Activated CD4-positive, alpha-beta T cell treated with anti-CD3 and anti-CD28 coated beads, Interleukin-2, amount 50 U/mL, for 48 hours (primary cell): ENCODE measurements around the gene AFF2.

Experiments used
- DNase-seq, 2 experiments: peaks; one replicate each; pipeline ENCODE4 v3.0.0-alpha.2; 2020

AFF2 gene

DNA sequence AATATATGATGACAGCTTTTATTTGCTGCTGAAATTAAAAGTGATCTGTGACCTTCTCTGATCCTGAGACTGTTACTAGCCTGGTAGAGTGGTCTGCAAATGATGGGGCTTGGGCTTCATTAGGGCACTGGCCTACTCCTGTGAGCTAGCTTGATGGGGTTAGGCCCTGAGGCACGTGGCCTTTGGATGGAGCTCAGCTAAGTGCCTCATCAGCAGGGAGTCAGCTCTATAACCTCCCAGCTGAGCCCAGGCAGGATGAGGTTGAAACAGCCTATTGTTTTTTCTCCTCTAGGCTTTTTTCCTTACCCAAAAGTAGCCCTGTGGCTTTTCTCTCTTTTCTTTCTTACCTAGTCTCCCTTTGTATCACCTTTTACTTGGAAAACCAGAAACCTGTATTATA, 92.2 kb downstream of the AFF2 start:
- DNase-seq = no peak

- no peak for DNase-seq
Observed at GRCh38 chrX:148593146-148593545, 92.7 kb downstream of the AFF2 start.

GRCh38 chrX:148593987-148594386, 93.6 kb downstream of the AFF2 start:
- no peak for DNase-seq

- no peak for DNase-seq
Observed at GRCh38 chrX:148599404-148599803, 99.0 kb downstream of the AFF2 start.

- no peak for DNase-seq
Observed at GRCh38 chrX:148600131-148600530, 99.7 kb downstream of the AFF2 start.

- no peak for DNase-seq
Observed at GRCh38 chrX:148600581-148600980, 100.2 kb downstream of the AFF2 start.

DNA sequence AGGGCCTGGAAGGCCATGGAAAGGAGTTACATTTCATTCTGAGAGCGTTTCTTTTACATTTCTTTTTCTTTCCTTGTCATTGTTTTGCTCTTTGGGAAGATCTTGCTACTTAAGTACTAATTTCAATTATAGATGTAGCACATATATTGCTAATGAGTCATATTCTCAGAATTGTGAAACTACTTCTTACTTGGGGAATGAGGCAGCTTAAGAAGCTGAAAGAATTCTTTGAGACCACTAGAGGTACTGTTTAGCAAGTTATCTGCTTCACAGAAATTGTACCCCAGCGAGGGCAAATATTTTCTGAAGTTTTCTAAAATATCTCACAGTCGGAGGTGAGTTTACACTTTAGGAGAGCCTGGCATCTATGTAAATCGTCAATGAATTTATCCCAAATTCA, 100.6 kb downstream of the AFF2 start:
- no peak for DNase-seq

DNA sequence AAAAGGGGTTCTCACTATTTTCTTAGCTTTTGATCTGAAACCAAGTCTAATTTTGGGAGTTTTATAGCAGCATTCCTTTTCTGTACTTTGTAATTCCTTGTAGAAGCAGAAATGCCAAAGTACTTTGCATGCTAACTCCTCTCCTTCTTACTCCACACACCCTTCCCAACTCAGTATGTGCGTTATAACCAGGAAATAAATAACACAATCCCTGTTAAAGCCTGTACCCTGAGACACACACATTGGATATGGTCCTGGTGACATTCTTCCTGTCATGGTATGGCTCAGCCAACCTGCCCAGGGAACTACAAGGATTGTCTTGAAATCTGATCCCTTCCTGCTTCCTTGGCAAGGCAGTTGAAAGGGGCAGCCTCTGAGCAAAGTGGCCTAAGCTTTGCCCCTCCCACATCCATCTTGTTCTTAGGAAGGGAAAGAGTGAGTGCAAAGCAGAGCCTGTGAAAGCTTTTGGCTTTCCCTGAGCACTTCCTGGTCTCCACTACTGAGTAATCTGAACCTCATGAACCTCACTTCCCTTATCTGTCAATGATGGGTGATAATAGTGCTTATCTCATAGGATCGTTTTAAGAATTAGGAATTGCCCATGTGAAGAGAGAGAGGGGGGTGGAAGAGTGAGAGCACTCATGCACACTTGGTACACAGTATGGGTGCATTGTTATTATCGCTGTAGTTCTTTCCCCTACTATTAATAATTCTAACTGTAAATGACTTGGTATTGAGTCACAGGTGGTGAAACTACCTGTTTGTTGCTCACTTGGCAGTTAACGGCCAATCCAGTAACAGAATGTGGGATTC, 109.3 kb downstream of the AFF2 start:
- DNase-seq = peak; percentile 0 to 15

DNA sequence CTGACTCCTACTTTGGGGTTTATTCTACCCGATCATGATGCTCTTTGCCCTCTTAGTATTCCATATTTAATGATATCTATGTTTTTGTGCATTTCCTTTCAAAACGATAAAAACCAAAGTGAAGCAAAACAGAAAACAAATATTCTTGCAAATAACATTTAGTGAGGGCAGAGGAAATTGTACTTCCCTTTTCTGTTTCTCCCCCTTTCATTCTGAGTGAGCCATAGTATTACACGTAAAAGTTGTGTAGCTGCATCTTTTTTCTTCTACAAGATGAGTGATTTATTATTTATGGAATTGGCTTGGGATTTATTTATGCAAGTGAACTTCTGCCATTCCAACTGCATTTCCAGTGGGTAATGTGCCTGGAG, 109.9 kb downstream of the AFF2 start:
- DNase-seq = no peak

GRCh38 chrX:148611993-148612392, 111.6 kb downstream of the AFF2 start:
- DNase-seq = no peak

- no peak for DNase-seq
Observed at GRCh38 chrX:148612431-148612830, 112.0 kb downstream of the AFF2 start.

DNA sequence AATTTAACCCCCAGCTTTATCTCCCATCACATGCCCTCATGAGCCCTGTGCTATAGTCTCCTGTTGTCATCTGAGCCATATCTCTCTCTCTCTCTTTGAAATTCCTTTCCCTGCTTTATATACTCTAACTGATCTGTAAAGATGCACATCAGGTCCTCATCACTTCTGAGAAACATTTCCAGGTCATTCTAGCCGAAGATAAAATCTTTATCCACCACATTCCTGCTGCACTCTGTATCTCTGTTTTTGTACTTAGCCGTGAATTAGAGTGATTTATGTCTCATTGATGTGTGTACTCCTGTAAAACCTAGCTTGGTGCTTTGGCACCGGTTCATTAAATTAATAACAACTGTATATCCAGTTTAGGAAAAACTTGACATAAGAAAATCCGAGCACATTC, 113.2 kb downstream of the AFF2 start:
- DNase-seq = no peak

- no peak for DNase-seq
Observed at GRCh38 chrX:148615491-148615890, 115.1 kb downstream of the AFF2 start.

DNA sequence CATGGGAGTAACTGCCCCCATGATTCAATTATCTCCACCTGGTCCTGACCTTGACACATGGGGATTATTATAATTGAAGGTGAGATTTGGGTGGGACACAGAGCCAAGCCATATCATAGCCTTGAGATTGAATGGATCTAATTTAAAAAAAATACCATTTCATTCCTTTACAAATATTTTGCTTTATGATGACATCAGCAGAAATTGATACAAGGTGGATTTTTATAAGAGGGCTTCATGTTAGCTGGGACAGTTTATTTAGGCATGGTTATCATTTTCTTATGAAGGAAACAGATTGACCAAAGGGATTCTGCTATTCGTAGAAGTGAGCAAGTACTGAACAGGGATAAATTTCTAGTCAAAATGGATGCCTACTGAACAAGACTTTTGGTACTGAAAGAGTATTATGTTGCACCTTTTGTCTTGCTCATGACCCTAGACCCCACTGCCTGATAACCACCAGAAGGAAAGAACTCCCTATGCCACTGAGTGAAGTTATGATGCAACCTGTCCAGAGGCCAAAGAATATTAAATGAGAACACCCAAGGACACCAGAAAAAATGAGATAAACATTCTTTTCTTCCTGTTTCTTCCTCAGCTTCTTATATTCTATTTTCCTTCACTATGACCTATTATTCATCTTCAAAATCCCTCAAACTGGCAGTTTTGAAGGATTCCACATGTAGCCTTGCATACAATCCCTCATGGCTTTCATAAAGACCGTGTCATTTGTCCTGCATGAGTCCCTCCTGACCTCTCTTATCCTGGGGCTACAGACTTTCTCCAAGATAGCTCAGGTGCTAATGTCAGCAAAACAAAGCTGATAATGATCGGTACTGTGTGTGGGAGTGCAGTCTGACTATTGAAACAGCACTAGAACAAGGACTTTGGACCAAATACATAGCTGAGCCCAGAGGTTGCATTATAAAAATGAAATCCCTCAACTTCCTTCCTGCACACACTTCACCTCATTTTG, 118.3 kb downstream of the AFF2 start:
- no peak for DNase-seq

DNA sequence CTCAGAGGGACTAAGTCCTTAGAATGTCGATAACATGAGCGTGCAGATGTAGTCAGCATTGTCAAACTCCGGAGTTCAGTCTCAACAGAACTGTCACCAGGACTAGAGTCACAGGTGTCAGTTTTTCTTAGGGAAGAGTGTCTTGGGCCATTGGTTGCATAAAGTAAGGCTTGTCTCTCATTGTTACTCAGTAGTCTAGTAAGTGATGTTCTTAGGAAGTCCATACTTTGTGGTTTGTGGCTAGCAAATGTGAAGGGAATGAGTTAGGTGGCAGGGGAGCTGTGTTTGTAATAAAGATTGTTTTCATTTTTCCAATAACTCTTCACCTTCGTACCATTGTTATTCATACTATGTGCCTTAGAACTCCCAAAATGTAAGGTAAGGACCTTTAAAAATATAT, 119.6 kb downstream of the AFF2 start:
- no peak for DNase-seq

- DNase-seq = no peak
Observed at GRCh38 chrX:148624951-148625474, 124.6 kb downstream of the AFF2 start.

DNA sequence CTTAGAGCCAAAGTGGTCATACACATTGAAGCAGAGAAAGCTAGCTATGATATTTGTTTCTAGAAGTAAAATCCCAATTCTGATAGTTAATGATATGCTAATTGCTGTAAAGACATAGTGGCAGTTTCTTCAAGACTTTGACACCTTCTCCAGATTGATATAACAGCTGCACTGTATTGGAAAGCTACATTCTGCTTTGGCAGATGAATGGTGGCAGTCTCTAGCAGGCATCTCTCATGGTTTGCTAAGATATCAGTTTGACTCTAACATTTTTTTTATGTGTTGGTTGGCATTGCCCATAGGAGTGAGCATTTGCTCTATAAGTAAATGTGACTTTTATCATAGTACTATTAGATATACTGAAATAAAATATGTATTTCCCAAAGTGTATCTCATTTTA, 128.2 kb downstream of the AFF2 start:
- no peak for DNase-seq

GRCh38 chrX:148629434-148629833, 129.0 kb downstream of the AFF2 start:
- DNase-seq = no peak

- DNase-seq = no peak
Observed at GRCh38 chrX:148632444-148632843, 132.0 kb downstream of the AFF2 start.

DNA sequence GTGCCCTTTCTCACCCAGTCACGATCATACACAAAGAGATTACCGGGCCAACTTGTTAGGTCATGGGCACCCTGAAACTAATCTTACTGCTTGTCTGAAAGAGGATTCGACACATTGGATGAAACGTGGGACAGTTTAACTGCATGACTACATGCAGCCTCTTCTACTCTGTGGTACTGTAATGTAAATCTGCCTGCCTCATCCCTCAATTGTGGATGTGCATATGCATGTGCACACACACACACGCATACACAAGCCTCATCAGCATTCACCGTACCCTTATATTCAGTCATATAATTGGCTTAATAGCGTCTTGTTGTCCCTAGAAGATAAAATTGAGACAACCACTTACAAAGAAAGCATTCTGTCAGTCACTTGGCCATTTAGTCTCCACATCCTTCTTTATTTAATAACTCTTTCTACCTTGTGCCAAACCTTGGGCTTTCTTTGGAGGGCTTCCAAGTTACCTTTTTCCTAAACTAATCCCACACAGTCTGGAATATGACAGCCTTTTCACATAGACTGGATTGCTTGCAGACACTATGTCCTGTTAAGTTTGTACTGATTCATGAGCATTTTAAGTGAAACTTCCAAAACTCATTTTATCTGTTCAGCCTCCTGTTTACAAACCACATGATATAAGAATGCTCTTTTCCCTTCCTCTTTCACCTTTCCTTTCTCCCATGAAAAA, 132.9 kb downstream of the AFF2 start:
- DNase-seq = no peak

DNA sequence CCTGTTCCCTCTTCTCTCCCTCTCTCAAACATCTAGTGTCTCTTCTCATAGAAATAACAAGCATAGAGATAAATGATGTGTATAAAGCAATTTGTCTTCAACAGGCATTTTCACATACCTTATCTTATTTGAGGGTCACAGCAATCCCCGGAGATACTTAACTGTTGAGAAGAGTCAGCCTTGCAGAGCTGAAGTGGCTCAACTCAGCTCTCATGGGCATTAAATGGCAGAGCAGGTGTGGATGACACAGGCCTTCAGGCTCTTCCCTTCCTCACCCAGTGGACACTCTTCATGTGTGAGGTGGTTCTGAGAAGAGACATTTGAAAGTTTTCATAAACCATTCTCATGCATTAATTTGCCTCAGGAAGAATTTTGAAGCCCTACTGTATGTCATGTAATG, 134.2 kb downstream of the AFF2 start:
- DNase-seq = no peak

GRCh38 chrX:148643460-148643859, 143.0 kb downstream of the AFF2 start:
- no peak for DNase-seq

DNA sequence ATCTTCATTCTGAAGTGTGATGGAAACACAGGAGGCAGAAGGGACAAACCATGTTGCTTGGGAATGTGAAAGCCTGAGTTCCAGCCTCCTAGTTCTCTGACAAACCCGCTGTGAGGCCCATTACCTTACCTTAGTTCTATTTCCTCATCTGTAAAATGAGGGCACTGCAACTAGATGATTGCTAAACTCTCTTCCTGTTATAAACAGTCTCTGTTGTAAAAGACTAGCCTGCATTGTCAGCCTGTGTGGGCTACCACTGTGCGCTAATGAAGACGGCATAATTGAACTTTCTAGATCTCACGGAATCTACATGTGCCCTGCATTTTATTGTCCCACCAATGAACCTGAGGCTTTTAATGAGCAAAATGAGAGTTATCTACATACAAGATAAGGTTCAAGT, 147.2 kb downstream of the AFF2 start:
- DNase-seq = no peak
